Parathyroid adenoma (tissue), 2 donors: ENCODE data around the gene LEKR1.

Experiments used
- H2AFZ ChIP-seq: fragments of 300-600 bp; sonication (generic); one replicate; pipeline ENCODE4 v1.7.0; 2017; ENCODE audit warnings: antibody characterized with exemption, mild to moderate bottlenecking
- H3K27ac ChIP-seq: fragments of 300-600 bp; sonication (generic); one replicate; pipeline ENCODE4 v1.7.0; 2017
- H3K27me3 ChIP-seq: fragments of 300-600 bp; sonication (generic); one replicate; pipeline ENCODE4 v1.7.0; 2017; ENCODE audit warnings: low read length; ENCODE audit not compliant: control insufficient read depth, insufficient read depth
- H3K36me3 ChIP-seq: fragments of 300-600 bp; sonication (generic); one replicate; pipeline ENCODE4 v1.7.0; 2017; ENCODE audit warnings: low read length; ENCODE audit not compliant: control insufficient read depth, insufficient read depth
- H3K4me1 ChIP-seq: fragments of 300-600 bp; sonication (generic); one replicate; pipeline ENCODE4 v1.7.0; 2017; ENCODE audit warnings: control low read depth
- H3K4me2 ChIP-seq: fragments of 300-600 bp; sonication (generic); one replicate; pipeline ENCODE4 v1.7.0; 2017; ENCODE audit warnings: low read length
- H3K4me3 ChIP-seq: fragments of 300-600 bp; sonication (generic); one replicate; pipeline ENCODE4 v1.7.0; 2017; ENCODE audit warnings: low read depth, low read length
- H3K79me2 ChIP-seq: fragments of 300-600 bp; sonication (generic); one replicate; pipeline ENCODE4 v1.7.0; 2017; ENCODE audit warnings: control low read depth
- H3K9ac ChIP-seq: fragments of 300-600 bp; sonication (generic); one replicate; pipeline ENCODE4 v1.7.0; 2017; ENCODE audit warnings: mild to moderate bottlenecking
- H3K9me3 ChIP-seq: fragments of 300-600 bp; sonication (generic); one replicate; pipeline ENCODE4 v1.7.0; 2017; ENCODE audit warnings: low read length; ENCODE audit not compliant: control insufficient read depth
- TF ChIP-seq, protein P1 (sequence below): fragments of 300-600 bp; sonication (generic); IDR thresholded peaks from one replicate; pipeline ENCODE4 v1.7.0; 2017; ENCODE audit warnings: antibody characterized with exemption, mild to moderate bottlenecking
- donor health status: primary hyperparathyroidism.

Gene LEKR1

DNA sequence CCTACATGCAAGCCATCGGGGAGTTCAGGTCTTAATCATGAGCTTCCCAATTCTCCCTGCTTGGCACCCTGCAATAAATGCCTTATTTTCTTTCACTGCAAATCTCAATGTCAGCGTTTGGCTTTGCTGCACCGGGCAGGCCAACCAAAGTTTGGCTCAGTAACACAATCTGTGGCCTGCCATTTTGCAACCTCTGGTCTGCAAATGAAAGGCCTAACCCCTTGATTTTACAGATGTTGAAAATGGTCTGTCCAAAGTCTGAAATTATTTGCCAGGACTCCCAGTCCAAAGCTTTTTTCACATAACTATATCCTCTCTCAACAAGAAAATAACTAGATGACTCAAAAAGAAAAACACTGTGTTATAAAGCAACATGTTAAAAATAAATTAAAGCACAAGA lies 34.0 kb upstream of the LEKR1 start:
- TF ChIP-seq, protein P1, sequence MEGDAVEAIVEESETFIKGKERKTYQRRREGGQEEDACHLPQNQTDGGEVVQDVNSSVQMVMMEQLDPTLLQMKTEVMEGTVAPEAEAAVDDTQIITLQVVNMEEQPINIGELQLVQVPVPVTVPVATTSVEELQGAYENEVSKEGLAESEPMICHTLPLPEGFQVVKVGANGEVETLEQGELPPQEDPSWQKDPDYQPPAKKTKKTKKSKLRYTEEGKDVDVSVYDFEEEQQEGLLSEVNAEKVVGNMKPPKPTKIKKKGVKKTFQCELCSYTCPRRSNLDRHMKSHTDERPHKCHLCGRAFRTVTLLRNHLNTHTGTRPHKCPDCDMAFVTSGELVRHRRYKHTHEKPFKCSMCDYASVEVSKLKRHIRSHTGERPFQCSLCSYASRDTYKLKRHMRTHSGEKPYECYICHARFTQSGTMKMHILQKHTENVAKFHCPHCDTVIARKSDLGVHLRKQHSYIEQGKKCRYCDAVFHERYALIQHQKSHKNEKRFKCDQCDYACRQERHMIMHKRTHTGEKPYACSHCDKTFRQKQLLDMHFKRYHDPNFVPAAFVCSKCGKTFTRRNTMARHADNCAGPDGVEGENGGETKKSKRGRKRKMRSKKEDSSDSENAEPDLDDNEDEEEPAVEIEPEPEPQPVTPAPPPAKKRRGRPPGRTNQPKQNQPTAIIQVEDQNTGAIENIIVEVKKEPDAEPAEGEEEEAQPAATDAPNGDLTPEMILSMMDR, result no peak
- Histone ChIP-seq H3K36me3 (no peaks in the 10 kb centered on the region), H3K4me1 (peaks cover 36% of the 10 kb centered on the region), H3K79me2 (peaks cover 19% of the 10 kb centered on the region), H3K9ac (no peak overlapping the region), H3K9me3 (no peaks in the 10 kb centered on the region), H3K27me3 (no peaks in the 10 kb centered on the region), H2AFZ (no peak overlapping the region), H3K4me3 (no peak overlapping the region), H3K4me2 (no peak overlapping the region), H3K27ac (peak overlapping the region; percentile 79)

DNA sequence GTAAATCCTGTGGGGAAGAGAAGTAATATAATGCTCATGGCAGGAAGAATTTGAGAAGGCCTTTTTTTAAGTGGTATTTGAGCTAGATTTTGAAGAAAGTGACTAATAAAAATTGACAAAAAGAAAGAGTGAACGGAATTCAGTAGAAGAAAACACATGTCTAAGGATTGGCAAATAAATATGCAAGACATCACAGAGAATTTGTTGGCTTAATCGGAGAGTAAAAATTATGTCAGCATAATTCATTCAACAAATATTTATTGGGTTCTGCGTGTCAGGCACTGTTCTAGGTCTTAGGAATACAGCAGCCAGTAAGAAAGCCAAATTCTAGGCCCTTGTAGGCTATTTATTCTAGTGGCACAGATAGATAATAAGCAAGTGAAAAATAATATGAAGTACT lies 33.6 kb upstream of the LEKR1 start:
- H3K79me2 ChIP-seq, result peaks cover 21% of the 10 kb centered on the region
- TF ChIP-seq, protein P1, result no peak
- H3K4me2 ChIP-seq, result no peak overlapping the region
- H3K4me3 ChIP-seq, result no peak overlapping the region
- H2AFZ ChIP-seq, result no peak overlapping the region
- no peaks in the 10 kb centered on the region for H3K27me3 ChIP-seq
- H3K36me3 ChIP-seq, result no peaks in the 10 kb centered on the region
- peaks cover 36% of the 10 kb centered on the region for H3K4me1 ChIP-seq
- no peak overlapping the region for H3K9ac ChIP-seq
- no peaks in the 10 kb centered on the region for H3K9me3 ChIP-seq
- H3K27ac ChIP-seq, result peak overlapping the region; percentile 79

DNA sequence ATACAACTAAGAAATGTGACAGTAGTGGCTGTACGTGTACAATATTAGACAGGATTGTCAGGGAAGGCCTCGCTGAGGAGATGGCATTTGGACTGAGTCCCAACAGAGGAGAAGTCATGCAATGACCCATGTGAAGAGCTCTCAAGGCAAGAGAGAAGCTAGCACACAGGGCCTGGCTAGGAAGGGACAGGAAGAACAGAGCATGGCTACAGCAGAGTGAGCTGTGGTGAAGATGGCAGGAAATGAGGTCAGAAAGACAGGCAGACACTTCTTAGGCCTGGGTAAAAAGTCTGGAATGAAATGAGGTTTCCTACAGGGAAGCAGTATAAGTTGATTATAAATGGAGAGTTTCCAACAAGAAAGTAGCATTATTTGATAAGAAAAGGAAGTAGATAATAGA lies 33.2 kb upstream of the LEKR1 start:
- no peak overlapping the region for H3K9ac ChIP-seq
- no peaks in the 10 kb centered on the region for H3K9me3 ChIP-seq
- TF ChIP-seq, protein P1, result no peak
- peak overlapping the region; percentile 14 for H2AFZ ChIP-seq
- H3K4me2 ChIP-seq, result no peak overlapping the region
- H3K27me3 ChIP-seq, result no peaks in the 10 kb centered on the region
- H3K4me3 ChIP-seq, result no peak overlapping the region
- no peaks in the 10 kb centered on the region for H3K36me3 ChIP-seq
- peaks cover 21% of the 10 kb centered on the region for H3K79me2 ChIP-seq
- peaks cover 36% of the 10 kb centered on the region for H3K4me1 ChIP-seq
- H3K27ac ChIP-seq, result peak overlapping the region; percentile 79

DNA sequence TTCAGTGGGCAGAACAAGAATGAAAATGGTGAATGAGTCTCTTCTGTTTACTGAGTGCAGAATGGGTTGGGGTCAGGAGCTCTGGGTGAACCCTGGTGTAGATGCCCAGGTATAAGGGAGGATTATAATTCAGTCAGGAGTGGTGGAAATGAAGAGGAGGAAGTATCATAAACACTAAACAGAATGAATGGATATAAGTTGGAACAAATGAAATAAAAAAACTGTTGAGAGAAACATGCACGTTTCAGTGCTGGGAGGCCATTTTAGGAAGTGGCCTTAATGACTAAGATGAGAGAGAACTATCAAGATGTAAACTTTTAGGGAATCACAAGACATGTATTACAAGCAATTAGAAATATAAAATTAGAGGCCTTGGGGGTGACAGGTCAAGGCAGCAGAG lies 32.8 kb upstream of the LEKR1 start:
- Histone ChIP-seq H2AFZ (peak overlapping the region; percentile 14), H3K4me1 (peaks cover 36% of the 10 kb centered on the region), H3K79me2 (peaks cover 22% of the 10 kb centered on the region), H3K9ac (no peak overlapping the region), H3K4me2 (no peak overlapping the region), H3K27ac (peak overlapping the region; percentile 79), H3K27me3 (no peaks in the 10 kb centered on the region), H3K9me3 (no peaks in the 10 kb centered on the region), H3K4me3 (no peak overlapping the region), H3K36me3 (no peaks in the 10 kb centered on the region)
- TF ChIP-seq, protein P1, result no peak

DNA sequence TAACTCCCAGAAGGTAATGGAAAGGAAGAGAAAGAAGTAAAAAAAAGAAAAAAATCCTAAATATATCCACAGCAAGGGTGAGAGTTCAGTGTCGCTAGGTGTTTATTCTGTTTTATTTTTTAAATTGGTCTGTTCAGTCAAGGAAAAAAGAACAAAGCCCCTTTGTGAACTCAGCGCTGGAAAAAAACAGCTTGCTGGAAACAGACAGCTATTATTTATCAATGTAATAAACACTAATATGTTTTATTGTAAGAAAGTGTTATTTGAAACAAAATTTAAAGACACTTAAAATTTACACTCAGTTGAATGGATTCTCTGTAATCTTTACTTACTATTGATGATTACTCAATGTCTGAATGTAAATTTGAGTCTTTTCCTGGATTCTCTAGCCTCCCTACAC lies 32.3 kb upstream of the LEKR1 start:
- Histone ChIP-seq H2AFZ (no peak overlapping the region), H3K9ac (no peak overlapping the region), H3K9me3 (no peaks in the 10 kb centered on the region), H3K27me3 (no peaks in the 10 kb centered on the region), H3K36me3 (no peaks in the 10 kb centered on the region), H3K4me2 (no peak overlapping the region), H3K4me3 (no peak overlapping the region), H3K4me1 (peaks cover 34% of the 10 kb centered on the region), H3K79me2 (peaks cover 27% of the 10 kb centered on the region), H3K27ac (peak overlapping the region; percentile 79)
- TF ChIP-seq, protein P1, result no peak
